GM23338 (cell line): ENCODE results near the gene WASL. TPM values are rescaled to one million over a fixed set of nuclear protein-coding genes. Genes with fewer than 3 reads are reported as not detected.

Experiments used
- ATAC-seq: fragments of 200-7000 bp; cut with Tn5 transposase; 3 replicates; pipeline ENCODE4 v1.9.1; 2020
- DNase-seq: peaks from one replicate; pipeline ENCODE4 v3.0.0-alpha.2; 2015; ENCODE audit warnings: low spot score
- H2AFZ ChIP-seq: fragments of 200-600 bp; sonication (generic); 2 replicates; pipeline ENCODE4 v1.8.0; 2016; ENCODE audit warnings: antibody characterized with exemption, mild to moderate bottlenecking, moderate library complexity
- H3F3A ChIP-seq: fragments of 200-600 bp; sonication (generic); replicated peaks from 2 replicates; pipeline ENCODE4 v1.8.0; 2017; ENCODE audit warnings: antibody characterized with exemption, mixed run types, low read depth
- H3K27ac ChIP-seq: fragments of 200-600 bp; sonication (generic); 2 replicates; pipeline ENCODE4 v1.6.1; 2016; ENCODE audit warnings: low read depth
- H3K27me3 ChIP-seq: fragments of 200-600 bp; sonication (generic); 2 replicates; pipeline ENCODE4 v1.8.0; 2016; ENCODE audit warnings: mild to moderate bottlenecking, mixed run types, moderate library complexity; ENCODE audit not compliant: insufficient read depth
- H3K36me3 ChIP-seq: fragments of 200-600 bp; sonication (generic); 2 replicates; pipeline ENCODE4 v1.8.0; 2016; ENCODE audit warnings: mild to moderate bottlenecking; ENCODE audit not compliant: insufficient read depth
- H3K4me1 ChIP-seq: fragments of 200-600 bp; sonication (generic); 2 replicates; pipeline ENCODE4 v1.8.0; 2016; ENCODE audit warnings: mild to moderate bottlenecking, moderate library complexity; ENCODE audit not compliant: insufficient read depth
- H3K4me2 ChIP-seq: fragments of 200-600 bp; sonication (generic); 2 replicates; pipeline ENCODE4 v1.7.1; 2017; ENCODE audit warnings: mixed run types
- H3K4me3 ChIP-seq: fragments of 200-600 bp; sonication (generic); 2 replicates; pipeline ENCODE4 v1.6.1; 2016; ENCODE audit warnings: mixed run types
- H3K79me2 ChIP-seq: fragments of 200-600 bp; sonication (generic); replicated peaks from 2 replicates; pipeline ENCODE4 v1.8.0; 2017; ENCODE audit warnings: mild to moderate bottlenecking; ENCODE audit not compliant: insufficient read depth
- H3K9me2 ChIP-seq: fragments of 200-600 bp; sonication (generic); 2 replicates; pipeline ENCODE4 v1.8.0; 2017; ENCODE audit not compliant: insufficient read depth
- H4K20me1 ChIP-seq: fragments of 200-600 bp; sonication (generic); replicated peaks from 2 replicates; pipeline ENCODE4 v1.8.0; 2017; ENCODE audit warnings: mild to moderate bottlenecking; ENCODE audit not compliant: insufficient read depth
- H3K27ac Mint-ChIP-seq: 2 replicates; pipeline ENCODE4 v1.8.0; 2020; ENCODE audit warnings: inconsistent platforms, mild to moderate bottlenecking, moderate library complexity, mixed read lengths
- H3K27me3 Mint-ChIP-seq: 3 replicates; pipeline ENCODE4 v1.8.0; 2022; ENCODE audit warnings: low read depth, mild to moderate bottlenecking, moderate library complexity, mixed read lengths, inconsistent platforms; ENCODE audit not compliant: insufficient read depth, poor library complexity
- H3K36me3 Mint-ChIP-seq: 3 replicates; pipeline ENCODE4 v1.8.0; 2021; ENCODE audit warnings: low read depth, mild to moderate bottlenecking, inconsistent platforms, moderate library complexity, mixed read lengths
- H3K4me1 Mint-ChIP-seq: 3 replicates; pipeline ENCODE4 v1.8.0; 2020; ENCODE audit warnings: mild to moderate bottlenecking, inconsistent platforms, mixed read lengths
- H3K4me3 Mint-ChIP-seq: 3 replicates; pipeline ENCODE4 v1.8.0; 2021; ENCODE audit warnings: moderate library complexity, mild to moderate bottlenecking, inconsistent platforms, mixed read lengths
- H3K9me3 Mint-ChIP-seq: 3 replicates; pipeline ENCODE4 v1.8.0; 2020; ENCODE audit warnings: moderate library complexity, mild to moderate bottlenecking, inconsistent platforms, mixed read lengths
- CREB1 ChIP-seq: fragments of 250-450 bp; sonication (Bioruptor Pico); IDR thresholded peaks from 2 replicates; pipeline ENCODE4 v1.5.0; 2020; ENCODE audit warnings: low read depth, mild to moderate bottlenecking, moderate library complexity
- EZH2phosphoT487 ChIP-seq: fragments of 200-600 bp; sonication (generic); IDR thresholded peaks from one replicate; pipeline ENCODE4 v1.8.1; 2018; ENCODE audit warnings: antibody characterized with exemption; ENCODE audit not compliant: unreplicated experiment
- JUNB ChIP-seq: IDR thresholded peaks from one replicate; pipeline ENCODE4 v1.6.1; 2016; ENCODE audit warnings: antibody characterized with exemption; ENCODE audit not compliant: unreplicated experiment
- POLR2AphosphoS5 ChIP-seq: IDR thresholded peaks from 2 replicates; pipeline ENCODE4 v1.6.1; 2016; ENCODE audit warnings: antibody characterized with exemption, low read depth
- STAT1 ChIP-seq: IDR thresholded peaks from one replicate; pipeline ENCODE4 v1.6.1; 2016; ENCODE audit warnings: antibody characterized with exemption; ENCODE audit not compliant: unreplicated experiment
- ZNF114 ChIP-seq: fragments of 250-450 bp; sonication (Bioruptor Pico); IDR thresholded peaks from 2 replicates; pipeline ENCODE4 v1.5.0; 2020; ENCODE audit warnings: mild to moderate bottlenecking, moderate library complexity
- polyA plus RNA-seq: library from polyadenylated mRNA; unstranded; fragments of >200 nt; fragmentation: Nextera tagmentation; extraction: Ambion mirVana; gene quantifications from 2 replicates; pipeline ENCODE4 v1.2.1, GENCODE V29; 2016
- total RNA-seq: library from RNA; depleted of rRNA; stranded (reverse); fragments of >200 nt; shearing (Covaris generic); gene quantifications from 2 replicates; pipeline ENCODE4 v1.2.3, GENCODE V29; 2014
- TF ChIP-seq, protein P1 (sequence below): fragments of 250-450 bp; sonication (Bioruptor Pico); IDR thresholded peaks from 2 replicates; pipeline ENCODE4 v1.5.0; 2020; ENCODE audit warnings: mild to moderate bottlenecking, moderate library complexity
- TF ChIP-seq, protein P2 (sequence below): IDR thresholded peaks from 2 replicates; pipeline ENCODE4 v1.6.1; 2016; ENCODE audit warnings: antibody characterized with exemption
- TF ChIP-seq, protein P3 (sequence below): IDR thresholded peaks from one replicate; pipeline ENCODE4 v1.6.1; 2018; ENCODE audit warnings: antibody characterized with exemption; ENCODE audit not compliant: unreplicated experiment
- TF ChIP-seq, protein P4 (sequence below), 2 experiments: fragments of 200-600 bp in 1 of 2; sonication (generic) in 1 of 2; conservative IDR thresholded peaks; 2 replicates each; pipeline versions ENCODE4 v1.5.1 to v1.6.1; 2016 to 2017; ENCODE audit warnings: antibody characterized with exemption in 2 of 2, low read depth in 2 of 2, mild to moderate bottlenecking in 2 of 2, moderate library complexity in 1 of 2

Gene WASL
- total and polyA plus RNA-seq, 2 experiments from 2014 or later: 36.4 to 45.3 TPM

DNA sequence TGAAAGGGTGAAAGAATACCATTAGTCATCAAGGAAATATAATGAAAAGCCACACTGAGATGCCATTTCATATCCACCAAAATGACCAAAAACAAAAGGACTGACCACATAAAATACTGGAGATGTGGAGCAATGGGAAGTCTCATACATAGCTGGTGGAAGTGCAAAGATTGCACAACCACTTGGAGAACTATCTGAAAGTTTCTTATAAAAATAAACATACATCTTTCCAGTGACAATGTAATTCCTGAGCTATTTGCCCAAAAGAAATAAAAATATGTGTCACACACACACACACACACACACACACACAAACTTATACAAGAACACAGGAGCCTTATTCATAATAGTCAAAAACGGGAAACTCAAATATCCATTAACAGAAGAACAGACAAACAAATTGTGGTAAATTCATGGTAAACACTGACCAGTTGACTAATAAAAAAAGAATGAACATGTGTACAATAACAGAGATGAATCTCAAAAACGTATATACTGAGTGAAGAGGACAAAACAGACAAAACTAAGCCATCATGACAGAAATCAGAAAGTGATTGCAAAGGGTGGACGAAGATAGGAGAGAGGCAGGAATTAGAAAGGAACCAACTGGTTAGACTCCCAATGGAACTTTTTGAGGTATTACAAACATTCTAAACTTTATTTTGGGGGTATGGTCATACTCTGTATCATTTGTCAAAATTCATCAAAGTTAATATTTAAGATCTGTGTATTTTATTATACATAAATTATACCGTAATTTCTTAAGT is 21.5 kb downstream of the WASL start:
- H3K36me3 ChIP-seq: no peaks in the 10 kb centered on the region
- H3K36me3 Mint-ChIP-seq: no peaks in the 10 kb centered on the region

More for the DNA sequence above, 21.5 kb downstream of the WASL start:
- Histone ChIP-seq H3F3A (no peaks in the 10 kb centered on the region), H3K27me3 (no peaks in the 10 kb centered on the region), H2AFZ (no peak overlapping the region), H3K4me3 (no peak overlapping the region), H3K4me2 (no peak overlapping the region), H3K9me2 (no peaks in the 10 kb centered on the region), H3K27ac (no peak overlapping the region), H4K20me1 (peaks cover 38% of the 10 kb centered on the region), H3K4me1 (peaks cover 46% of the 10 kb centered on the region), H3K79me2 (peaks cover 100% of the 10 kb centered on the region)
- DNase-seq: no peak
- Mint-ChIP-seq H3K27me3 (peaks cover 2% of the 10 kb centered on the region), H3K4me3 (no peak overlapping the region), H3K27ac (no peak overlapping the region), H3K4me1 (peaks cover 38% of the 10 kb centered on the region), H3K9me3 (no peaks in the 10 kb centered on the region)
- TF ChIP-seq, protein P1, sequence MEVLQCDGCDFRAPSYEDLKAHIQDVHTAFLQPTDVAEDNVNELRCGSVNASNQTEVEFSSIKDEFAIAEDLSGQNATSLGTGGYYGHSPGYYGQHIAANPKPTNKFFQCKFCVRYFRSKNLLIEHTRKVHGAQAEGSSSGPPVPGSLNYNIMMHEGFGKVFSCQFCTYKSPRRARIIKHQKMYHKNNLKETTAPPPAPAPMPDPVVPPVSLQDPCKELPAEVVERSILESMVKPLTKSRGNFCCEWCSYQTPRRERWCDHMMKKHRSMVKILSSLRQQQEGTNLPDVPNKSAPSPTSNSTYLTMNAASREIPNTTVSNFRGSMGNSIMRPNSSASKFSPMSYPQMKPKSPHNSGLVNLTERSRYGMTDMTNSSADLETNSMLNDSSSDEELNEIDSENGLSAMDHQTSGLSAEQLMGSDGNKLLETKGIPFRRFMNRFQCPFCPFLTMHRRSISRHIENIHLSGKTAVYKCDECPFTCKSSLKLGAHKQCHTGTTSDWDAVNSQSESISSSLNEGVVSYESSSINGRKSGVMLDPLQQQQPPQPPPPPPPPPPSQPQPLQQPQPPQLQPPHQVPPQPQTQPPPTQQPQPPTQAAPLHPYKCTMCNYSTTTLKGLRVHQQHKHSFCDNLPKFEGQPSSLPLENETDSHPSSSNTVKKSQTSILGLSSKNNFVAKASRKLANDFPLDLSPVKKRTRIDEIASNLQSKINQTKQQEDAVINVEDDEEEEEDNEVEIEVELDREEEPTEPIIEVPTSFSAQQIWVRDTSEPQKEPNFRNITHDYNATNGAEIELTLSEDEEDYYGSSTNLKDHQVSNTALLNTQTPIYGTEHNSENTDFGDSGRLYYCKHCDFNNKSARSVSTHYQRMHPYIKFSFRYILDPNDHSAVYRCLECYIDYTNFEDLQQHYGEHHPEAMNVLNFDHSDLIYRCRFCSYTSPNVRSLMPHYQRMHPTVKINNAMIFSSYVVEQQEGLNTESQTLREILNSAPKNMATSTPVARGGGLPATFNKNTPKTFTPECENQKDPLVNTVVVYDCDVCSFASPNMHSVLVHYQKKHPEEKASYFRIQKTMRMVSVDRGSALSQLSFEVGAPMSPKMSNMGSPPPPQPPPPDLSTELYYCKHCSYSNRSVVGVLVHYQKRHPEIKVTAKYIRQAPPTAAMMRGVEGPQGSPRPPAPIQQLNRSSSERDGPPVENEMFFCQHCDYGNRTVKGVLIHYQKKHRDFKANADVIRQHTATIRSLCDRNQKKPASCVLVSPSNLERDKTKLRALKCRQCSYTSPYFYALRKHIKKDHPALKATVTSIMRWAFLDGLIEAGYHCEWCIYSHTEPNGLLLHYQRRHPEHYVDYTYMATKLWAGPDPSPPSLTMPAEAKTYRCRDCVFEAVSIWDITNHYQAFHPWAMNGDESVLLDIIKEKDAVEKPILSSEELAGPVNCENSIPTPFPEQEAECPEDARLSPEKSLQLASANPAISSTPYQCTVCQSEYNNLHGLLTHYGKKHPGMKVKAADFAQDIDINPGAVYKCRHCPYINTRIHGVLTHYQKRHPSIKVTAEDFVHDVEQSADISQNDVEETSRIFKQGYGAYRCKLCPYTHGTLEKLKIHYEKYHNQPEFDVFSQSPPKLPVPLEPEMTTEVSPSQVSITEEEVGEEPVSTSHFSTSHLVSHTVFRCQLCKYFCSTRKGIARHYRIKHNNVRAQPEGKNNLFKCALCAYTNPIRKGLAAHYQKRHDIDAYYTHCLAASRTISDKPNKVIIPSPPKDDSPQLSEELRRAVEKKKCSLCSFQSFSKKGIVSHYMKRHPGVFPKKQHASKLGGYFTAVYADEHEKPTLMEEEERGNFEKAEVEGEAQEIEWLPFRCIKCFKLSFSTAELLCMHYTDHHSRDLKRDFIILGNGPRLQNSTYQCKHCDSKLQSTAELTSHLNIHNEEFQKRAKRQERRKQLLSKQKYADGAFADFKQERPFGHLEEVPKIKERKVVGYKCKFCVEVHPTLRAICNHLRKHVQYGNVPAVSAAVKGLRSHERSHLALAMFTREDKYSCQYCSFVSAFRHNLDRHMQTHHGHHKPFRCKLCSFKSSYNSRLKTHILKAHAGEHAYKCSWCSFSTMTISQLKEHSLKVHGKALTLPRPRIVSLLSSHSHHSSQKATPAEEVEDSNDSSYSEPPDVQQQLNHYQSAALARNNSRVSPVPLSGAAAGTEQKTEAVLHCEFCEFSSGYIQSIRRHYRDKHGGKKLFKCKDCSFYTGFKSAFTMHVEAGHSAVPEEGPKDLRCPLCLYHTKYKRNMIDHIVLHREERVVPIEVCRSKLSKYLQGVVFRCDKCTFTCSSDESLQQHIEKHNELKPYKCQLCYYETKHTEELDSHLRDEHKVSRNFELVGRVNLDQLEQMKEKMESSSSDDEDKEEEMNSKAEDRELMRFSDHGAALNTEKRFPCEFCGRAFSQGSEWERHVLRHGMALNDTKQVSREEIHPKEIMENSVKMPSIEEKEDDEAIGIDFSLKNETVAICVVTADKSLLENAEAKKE: no peak
- no peak for TF ChIP-seq JUNB
- no peak for TF ChIP-seq STAT1
- TF ChIP-seq ZNF114 (CRISPR knock-in tag): no peak
- TF ChIP-seq CREB1 (CRISPR knock-in tag): no peak
- TF ChIP-seq, protein P2, sequence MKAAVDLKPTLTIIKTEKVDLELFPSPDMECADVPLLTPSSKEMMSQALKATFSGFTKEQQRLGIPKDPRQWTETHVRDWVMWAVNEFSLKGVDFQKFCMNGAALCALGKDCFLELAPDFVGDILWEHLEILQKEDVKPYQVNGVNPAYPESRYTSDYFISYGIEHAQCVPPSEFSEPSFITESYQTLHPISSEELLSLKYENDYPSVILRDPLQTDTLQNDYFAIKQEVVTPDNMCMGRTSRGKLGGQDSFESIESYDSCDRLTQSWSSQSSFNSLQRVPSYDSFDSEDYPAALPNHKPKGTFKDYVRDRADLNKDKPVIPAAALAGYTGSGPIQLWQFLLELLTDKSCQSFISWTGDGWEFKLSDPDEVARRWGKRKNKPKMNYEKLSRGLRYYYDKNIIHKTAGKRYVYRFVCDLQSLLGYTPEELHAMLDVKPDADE: no peak
- TF ChIP-seq, protein P3, sequence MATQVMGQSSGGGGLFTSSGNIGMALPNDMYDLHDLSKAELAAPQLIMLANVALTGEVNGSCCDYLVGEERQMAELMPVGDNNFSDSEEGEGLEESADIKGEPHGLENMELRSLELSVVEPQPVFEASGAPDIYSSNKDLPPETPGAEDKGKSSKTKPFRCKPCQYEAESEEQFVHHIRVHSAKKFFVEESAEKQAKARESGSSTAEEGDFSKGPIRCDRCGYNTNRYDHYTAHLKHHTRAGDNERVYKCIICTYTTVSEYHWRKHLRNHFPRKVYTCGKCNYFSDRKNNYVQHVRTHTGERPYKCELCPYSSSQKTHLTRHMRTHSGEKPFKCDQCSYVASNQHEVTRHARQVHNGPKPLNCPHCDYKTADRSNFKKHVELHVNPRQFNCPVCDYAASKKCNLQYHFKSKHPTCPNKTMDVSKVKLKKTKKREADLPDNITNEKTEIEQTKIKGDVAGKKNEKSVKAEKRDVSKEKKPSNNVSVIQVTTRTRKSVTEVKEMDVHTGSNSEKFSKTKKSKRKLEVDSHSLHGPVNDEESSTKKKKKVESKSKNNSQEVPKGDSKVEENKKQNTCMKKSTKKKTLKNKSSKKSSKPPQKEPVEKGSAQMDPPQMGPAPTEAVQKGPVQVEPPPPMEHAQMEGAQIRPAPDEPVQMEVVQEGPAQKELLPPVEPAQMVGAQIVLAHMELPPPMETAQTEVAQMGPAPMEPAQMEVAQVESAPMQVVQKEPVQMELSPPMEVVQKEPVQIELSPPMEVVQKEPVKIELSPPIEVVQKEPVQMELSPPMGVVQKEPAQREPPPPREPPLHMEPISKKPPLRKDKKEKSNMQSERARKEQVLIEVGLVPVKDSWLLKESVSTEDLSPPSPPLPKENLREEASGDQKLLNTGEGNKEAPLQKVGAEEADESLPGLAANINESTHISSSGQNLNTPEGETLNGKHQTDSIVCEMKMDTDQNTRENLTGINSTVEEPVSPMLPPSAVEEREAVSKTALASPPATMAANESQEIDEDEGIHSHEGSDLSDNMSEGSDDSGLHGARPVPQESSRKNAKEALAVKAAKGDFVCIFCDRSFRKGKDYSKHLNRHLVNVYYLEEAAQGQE: no peak
- TF ChIP-seq, protein P4, sequence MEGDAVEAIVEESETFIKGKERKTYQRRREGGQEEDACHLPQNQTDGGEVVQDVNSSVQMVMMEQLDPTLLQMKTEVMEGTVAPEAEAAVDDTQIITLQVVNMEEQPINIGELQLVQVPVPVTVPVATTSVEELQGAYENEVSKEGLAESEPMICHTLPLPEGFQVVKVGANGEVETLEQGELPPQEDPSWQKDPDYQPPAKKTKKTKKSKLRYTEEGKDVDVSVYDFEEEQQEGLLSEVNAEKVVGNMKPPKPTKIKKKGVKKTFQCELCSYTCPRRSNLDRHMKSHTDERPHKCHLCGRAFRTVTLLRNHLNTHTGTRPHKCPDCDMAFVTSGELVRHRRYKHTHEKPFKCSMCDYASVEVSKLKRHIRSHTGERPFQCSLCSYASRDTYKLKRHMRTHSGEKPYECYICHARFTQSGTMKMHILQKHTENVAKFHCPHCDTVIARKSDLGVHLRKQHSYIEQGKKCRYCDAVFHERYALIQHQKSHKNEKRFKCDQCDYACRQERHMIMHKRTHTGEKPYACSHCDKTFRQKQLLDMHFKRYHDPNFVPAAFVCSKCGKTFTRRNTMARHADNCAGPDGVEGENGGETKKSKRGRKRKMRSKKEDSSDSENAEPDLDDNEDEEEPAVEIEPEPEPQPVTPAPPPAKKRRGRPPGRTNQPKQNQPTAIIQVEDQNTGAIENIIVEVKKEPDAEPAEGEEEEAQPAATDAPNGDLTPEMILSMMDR (conservative IDR thresholded peaks at IDR 0.05; ENCODE audit: low read depth in 2 of 2): no peak
- TF ChIP-seq POLR2AphosphoS5: no peak
- no peak for TF ChIP-seq EZH2phosphoT487
- no peak for ATAC-seq
